Panc1 (cell line): ENCODE results near the gene MFSD2A. TPM values are rescaled to one million over a fixed set of nuclear protein-coding genes. Genes with fewer than 3 reads are reported as not detected.
A peak's percentile ranks its signal among the peaks of the same experiment; 100 is the strongest.
"Not testable (repeated sequence)": the region's sequence is repeated elsewhere in the genome, so short reads cannot be mapped to it uniquely, and the experiment has no call there.

Experiments
- ATAC-seq: fragments of 200-7000 bp; cut with Tn5 transposase; 2 replicates; pipeline ENCODE4 v1.9.1; 2020; ENCODE audit warnings: mild to moderate bottlenecking, moderate library complexity
- BruUV-seq: library from RNA; stranded (reverse); fragments of 400-500 nt; replicated peaks from 2 replicates; lab custom pipeline; 2021; lab: Mats Ljungman, UMichigan
- CTCF ChIA-PET: fragments of 300-600 bp; sonication (Branson Sonifier 250); formaldehyde crosslinking; loops from one replicate; lab custom pipeline; 2022; ENCODE audit warnings: antibody characterized with exemption; lab: Charles Lee
- POLR2A ChIA-PET: fragments of 300-600 bp; sonication (Branson Sonifier 250); formaldehyde crosslinking; loops from one replicate; lab custom pipeline; 2022; ENCODE audit warnings: antibody characterized with exemption; lab: Charles Lee
- DNase-seq: peaks from one replicate; pipeline ENCODE4 v3.0.0-alpha.2; 2010; ENCODE audit warnings: low read depth, low spot score
- H3K27ac ChIP-seq: 2 replicates; pipeline ENCODE4 v1.5.1; 2011; ENCODE audit warnings: mild to moderate bottlenecking, low read length, inconsistent platforms
- H3K27me3 ChIP-seq: fragments of 200-500 bp; sonication (Bioruptor generic); 2 replicates; pipeline ENCODE4 v1.6.0; 2014; ENCODE audit warnings: low read length, inconsistent platforms; ENCODE audit not compliant: control insufficient read depth, insufficient read depth
- H3K36me3 ChIP-seq: fragments of 200-500 bp; sonication (Bioruptor generic); 2 replicates; pipeline ENCODE4 v1.5.1; 2014; ENCODE audit warnings: inconsistent platforms, mild to moderate bottlenecking, low read length, moderate library complexity; ENCODE audit not compliant: control insufficient read depth, insufficient read depth
- H3K4me1 ChIP-seq: 2 replicates; pipeline ENCODE4 v1.5.1; 2011; ENCODE audit warnings: inconsistent platforms, mild to moderate bottlenecking, low read length, moderate library complexity; ENCODE audit not compliant: control insufficient read depth, insufficient read depth
- H3K4me3 ChIP-seq, 2 experiments: 2 replicates each; pipeline ENCODE4 v1.5.1; 2011 to 2012; ENCODE audit warnings: low read depth in 2 of 2, low read length in 2 of 2, mild to moderate bottlenecking in 2 of 2, inconsistent platforms in 1 of 2, moderate library complexity in 1 of 2
- H3K9me3 ChIP-seq: fragments of 200-500 bp; sonication (Bioruptor generic); 2 replicates; pipeline ENCODE4 v1.5.1; 2014; ENCODE audit warnings: low read depth, mild to moderate bottlenecking, inconsistent platforms, low read length, moderate library complexity; ENCODE audit not compliant: control insufficient read depth, insufficient read depth
- POLR2AphosphoS5 ChIP-seq: IDR thresholded peaks from 2 replicates; pipeline ENCODE4 v1.6.1; 2012; ENCODE audit warnings: mild to moderate bottlenecking, low read depth, low read length, moderate library complexity
- SIN3A ChIP-seq: IDR thresholded peaks from 2 replicates; pipeline ENCODE4 v1.6.1; 2012; ENCODE audit warnings: low read depth, mild to moderate bottlenecking, low read length, moderate library complexity, borderline replicate concordance; ENCODE audit not compliant: insufficient read depth
- TCF7L2 ChIP-seq: IDR thresholded peaks from 2 replicates; pipeline ENCODE4 v1.6.1; 2011; ENCODE audit warnings: mild to moderate bottlenecking, low read depth, low read length, inconsistent platforms
- in situ Hi-C: cut with HindIII; loops from 2 replicates; pipeline ENCODE4 v1.10.0; 2016; ENCODE audit warnings: low sequenced_read_pairs, low pct_unique_long_range_greater_than_20kb
- intact Hi-C: fragments of 100-400 bp; cut with micrococcal nuclease; formaldehyde crosslinking; loops from one replicate; pipeline ENCODE4 v1.10.0; 2022; ENCODE audit not compliant: unreplicated experiment
- total RNA-seq: library from RNA; stranded (reverse); gene quantifications from one replicate; pipeline ENCODE4 v1.2.1, GENCODE V29; 2021; ENCODE audit not compliant: unreplicated experiment
- TF ChIP-seq, protein P1 (sequence below): fragments of 450-650 bp; IDR thresholded peaks from 2 replicates; pipeline ENCODE4 v1.5.1; 2017; ENCODE audit warnings: mild to moderate bottlenecking
- TF ChIP-seq, protein P2 (sequence below), 2 experiments: IDR thresholded peaks; 2 replicates each; pipeline ENCODE4 v1.6.1; 2011 to 2012; ENCODE audit warnings: low read depth in 2 of 2, control low read depth in 1 of 2, low read length in 1 of 2, mild to moderate bottlenecking in 1 of 2, moderate library complexity in 1 of 2; ENCODE audit not compliant: insufficient read depth in 1 of 2

Gene MFSD2A
- total RNA-seq, 1 experiment from 2014 or later: 1.2 TPM

GRCh38 chr1:39981385-39981784, 26.4 kb downstream of the MFSD2A start:
- intact Hi-C loops (no loop called here), in situ Hi-C loops (no loop called here)
- Histone ChIP-seq H3K4me3 (no peak overlapping the region), H3K27ac (no peak overlapping the region), H3K27me3 (no peaks in the 10 kb centered on the region), H3K36me3 (no peaks in the 10 kb centered on the region), H3K4me1 (no peaks in the 10 kb centered on the region), H3K9me3 (no peaks in the 10 kb centered on the region)
- no peak for ATAC-seq
- ChIA-PET POLR2A (no interaction called here), CTCF (no interaction called here)
- TF ChIP-seq, protein P1, sequence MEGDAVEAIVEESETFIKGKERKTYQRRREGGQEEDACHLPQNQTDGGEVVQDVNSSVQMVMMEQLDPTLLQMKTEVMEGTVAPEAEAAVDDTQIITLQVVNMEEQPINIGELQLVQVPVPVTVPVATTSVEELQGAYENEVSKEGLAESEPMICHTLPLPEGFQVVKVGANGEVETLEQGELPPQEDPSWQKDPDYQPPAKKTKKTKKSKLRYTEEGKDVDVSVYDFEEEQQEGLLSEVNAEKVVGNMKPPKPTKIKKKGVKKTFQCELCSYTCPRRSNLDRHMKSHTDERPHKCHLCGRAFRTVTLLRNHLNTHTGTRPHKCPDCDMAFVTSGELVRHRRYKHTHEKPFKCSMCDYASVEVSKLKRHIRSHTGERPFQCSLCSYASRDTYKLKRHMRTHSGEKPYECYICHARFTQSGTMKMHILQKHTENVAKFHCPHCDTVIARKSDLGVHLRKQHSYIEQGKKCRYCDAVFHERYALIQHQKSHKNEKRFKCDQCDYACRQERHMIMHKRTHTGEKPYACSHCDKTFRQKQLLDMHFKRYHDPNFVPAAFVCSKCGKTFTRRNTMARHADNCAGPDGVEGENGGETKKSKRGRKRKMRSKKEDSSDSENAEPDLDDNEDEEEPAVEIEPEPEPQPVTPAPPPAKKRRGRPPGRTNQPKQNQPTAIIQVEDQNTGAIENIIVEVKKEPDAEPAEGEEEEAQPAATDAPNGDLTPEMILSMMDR: no peak
- TF ChIP-seq, protein P2, sequence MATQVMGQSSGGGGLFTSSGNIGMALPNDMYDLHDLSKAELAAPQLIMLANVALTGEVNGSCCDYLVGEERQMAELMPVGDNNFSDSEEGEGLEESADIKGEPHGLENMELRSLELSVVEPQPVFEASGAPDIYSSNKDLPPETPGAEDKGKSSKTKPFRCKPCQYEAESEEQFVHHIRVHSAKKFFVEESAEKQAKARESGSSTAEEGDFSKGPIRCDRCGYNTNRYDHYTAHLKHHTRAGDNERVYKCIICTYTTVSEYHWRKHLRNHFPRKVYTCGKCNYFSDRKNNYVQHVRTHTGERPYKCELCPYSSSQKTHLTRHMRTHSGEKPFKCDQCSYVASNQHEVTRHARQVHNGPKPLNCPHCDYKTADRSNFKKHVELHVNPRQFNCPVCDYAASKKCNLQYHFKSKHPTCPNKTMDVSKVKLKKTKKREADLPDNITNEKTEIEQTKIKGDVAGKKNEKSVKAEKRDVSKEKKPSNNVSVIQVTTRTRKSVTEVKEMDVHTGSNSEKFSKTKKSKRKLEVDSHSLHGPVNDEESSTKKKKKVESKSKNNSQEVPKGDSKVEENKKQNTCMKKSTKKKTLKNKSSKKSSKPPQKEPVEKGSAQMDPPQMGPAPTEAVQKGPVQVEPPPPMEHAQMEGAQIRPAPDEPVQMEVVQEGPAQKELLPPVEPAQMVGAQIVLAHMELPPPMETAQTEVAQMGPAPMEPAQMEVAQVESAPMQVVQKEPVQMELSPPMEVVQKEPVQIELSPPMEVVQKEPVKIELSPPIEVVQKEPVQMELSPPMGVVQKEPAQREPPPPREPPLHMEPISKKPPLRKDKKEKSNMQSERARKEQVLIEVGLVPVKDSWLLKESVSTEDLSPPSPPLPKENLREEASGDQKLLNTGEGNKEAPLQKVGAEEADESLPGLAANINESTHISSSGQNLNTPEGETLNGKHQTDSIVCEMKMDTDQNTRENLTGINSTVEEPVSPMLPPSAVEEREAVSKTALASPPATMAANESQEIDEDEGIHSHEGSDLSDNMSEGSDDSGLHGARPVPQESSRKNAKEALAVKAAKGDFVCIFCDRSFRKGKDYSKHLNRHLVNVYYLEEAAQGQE (IDR thresholded peaks at IDR 0.05; ENCODE audit: insufficient read depth in 1 of 2, low read depth in 2 of 2, low read length in 1 of 2): no peak
- no peak for TF ChIP-seq TCF7L2
- no peak for TF ChIP-seq POLR2AphosphoS5
- TF ChIP-seq SIN3A: no peak
- no TSS peak for BruUV-seq
- DNase-seq: no peak

DNA sequence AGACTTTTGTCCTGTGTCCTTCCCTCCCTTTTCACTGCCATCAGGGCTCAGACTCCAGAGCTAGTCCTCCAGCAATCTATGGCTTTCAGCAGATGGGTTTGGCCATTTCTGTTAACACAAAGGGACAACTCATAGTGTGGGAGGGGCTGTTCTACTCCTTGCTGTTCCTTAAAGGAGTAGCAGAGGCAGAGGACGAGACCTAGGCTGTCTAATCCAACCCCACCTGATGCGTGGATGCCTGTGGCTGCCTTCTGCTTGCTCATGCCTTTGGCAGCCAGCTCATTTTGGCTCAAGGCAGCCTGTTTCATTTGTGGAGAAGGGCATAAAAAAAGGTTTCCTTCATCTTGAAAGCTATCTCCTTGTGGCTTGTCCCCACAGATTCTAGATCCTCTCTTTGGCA, 27.0 kb downstream of the MFSD2A start:
- no peaks in the 10 kb centered on the region for H3K4me1 ChIP-seq
- intact Hi-C loops: no loop called here
- ChIA-PET CTCF (no interaction called here), POLR2A (no interaction called here)
- no peaks in the 10 kb centered on the region for H3K9me3 ChIP-seq
- no peaks in the 10 kb centered on the region for H3K36me3 ChIP-seq
- H3K4me3 ChIP-seq: no peak overlapping the region
- peak; percentile 17 for DNase-seq
- in situ Hi-C loops: no loop called here
- no peak overlapping the region for H3K27ac ChIP-seq
- TF ChIP-seq TCF7L2: no peak
- no peak for TF ChIP-seq SIN3A
- no peak for TF ChIP-seq POLR2AphosphoS5
- TF ChIP-seq, protein P1: no peak
- TF ChIP-seq, protein P2 (IDR thresholded peaks at IDR 0.05; ENCODE audit: insufficient read depth in 1 of 2, low read depth in 2 of 2, low read length in 1 of 2): no peak
- BruUV-seq: no TSS peak
- peak; percentile 60; the same call in 1 of the 2 replicates for ATAC-seq
- H3K27me3 ChIP-seq: no peaks in the 10 kb centered on the region

- BruUV-seq, ATAC-seq, H3K27me3 ChIP-seq, H3K4me3 ChIP-seq, H3K4me1 ChIP-seq, H3K27ac ChIP-seq, H3K9me3 ChIP-seq, POLR2A ChIA-PET, in situ Hi-C loops, intact Hi-C loops, H3K36me3 ChIP-seq, DNase-seq, CTCF ChIA-PET: not testable (repeated sequence)
These were observed 29.5 kb downstream of the MFSD2A start for GRCh38 chr1:39984480-39984879.
